Cardiac muscle cell (in vitro differentiated cells and primary cell): ENCODE data around the gene CSF3. TPM values are rescaled to one million over a fixed set of nuclear protein-coding genes. Genes with fewer than 3 reads are reported as not detected.

ENCODE experiments used
- DNase-seq, 2 donors: peaks; one replicate each; pipeline versions ENCODE4 v3.0.0 to v3.0.0-alpha.2; 2010 to 2017; ENCODE audit warnings: low read depth in 1 of 2, low spot score in 1 of 2
- H3K27ac ChIP-seq: fragments of 200-600 bp; sonication (generic); 2 replicates; pipeline ENCODE4 v1.5.1; 2016
- H3K27me3 ChIP-seq: fragments of 200-600 bp; sonication (generic); 2 replicates; pipeline ENCODE4 v1.6.0; 2016; ENCODE audit warnings: control low read depth
- H3K36me3 ChIP-seq: fragments of 200-600 bp; sonication (generic); 2 replicates; pipeline ENCODE4 v1.5.1; 2016; ENCODE audit warnings: control low read depth
- H3K4me1 ChIP-seq: fragments of 200-600 bp; sonication (generic); 2 replicates; pipeline ENCODE4 v1.8.1; 2017; ENCODE audit warnings: low read depth, mild to moderate bottlenecking, mixed run types
- H3K4me3 ChIP-seq: fragments of 200-600 bp; sonication (generic); 2 replicates; pipeline ENCODE4 v1.5.1; 2016; ENCODE audit warnings: mild to moderate bottlenecking
- H3K9me3 ChIP-seq: fragments of 200-600 bp; sonication (generic); 2 replicates; pipeline ENCODE4 v1.5.1; 2017; ENCODE audit warnings: low read depth, mild to moderate bottlenecking, control low read depth
- CTCF ChIP-seq: IDR thresholded peaks from 2 replicates; pipeline ENCODE4 v1.5.1; 2012; ENCODE audit warnings: low read depth, mild to moderate bottlenecking, low read length
- polyA plus RNA-seq: library from polyadenylated mRNA; unstranded; fragments of >200 nt; fragmentation: Nextera tagmentation; extraction: Ambion mirVana; gene quantifications from 2 replicates; pipeline ENCODE4 v1.2.1, GENCODE V29; 2016
- total RNA-seq: library from RNA; depleted of rRNA; stranded (reverse); fragments of >200 nt; gene quantifications from 2 replicates; pipeline ENCODE4 v1.2.3, GENCODE V29; 2016

CSF3 gene
- total and polyA plus RNA-seq, 2 experiments from 2014 or later, result not detected

- Histone ChIP-seq H3K4me1 (peaks cover 8% of the 10 kb centered on the region), H3K9me3 (no peaks in the 10 kb centered on the region), H3K27ac (no peak overlapping the region), H3K4me3 (no peak overlapping the region), H3K36me3 (no peaks in the 10 kb centered on the region), H3K27me3 (no peaks in the 10 kb centered on the region)
- DNase-seq, result peak in 1 of 2 donors; percentile 71
- TF ChIP-seq CTCF, result no peak
These were observed 36.1 kb upstream of the CSF3 start for GRCh38 chr17:39979016-39979670.

- Histone ChIP-seq H3K4me1 (peaks cover 8% of the 10 kb centered on the region), H3K36me3 (peaks cover 6% of the 10 kb centered on the region), H3K27ac (peak overlapping the region; percentile 94), H3K4me3 (peak overlapping the region; percentile 79), H3K27me3 (no peaks in the 10 kb centered on the region), H3K9me3 (no peaks in the 10 kb centered on the region)
- peak; percentile 44 to 48 for DNase-seq
- TF ChIP-seq CTCF, result peak; percentile 28
These were observed 35.3 kb upstream of the CSF3 start for GRCh38 chr17:39979893-39980350.

DNA sequence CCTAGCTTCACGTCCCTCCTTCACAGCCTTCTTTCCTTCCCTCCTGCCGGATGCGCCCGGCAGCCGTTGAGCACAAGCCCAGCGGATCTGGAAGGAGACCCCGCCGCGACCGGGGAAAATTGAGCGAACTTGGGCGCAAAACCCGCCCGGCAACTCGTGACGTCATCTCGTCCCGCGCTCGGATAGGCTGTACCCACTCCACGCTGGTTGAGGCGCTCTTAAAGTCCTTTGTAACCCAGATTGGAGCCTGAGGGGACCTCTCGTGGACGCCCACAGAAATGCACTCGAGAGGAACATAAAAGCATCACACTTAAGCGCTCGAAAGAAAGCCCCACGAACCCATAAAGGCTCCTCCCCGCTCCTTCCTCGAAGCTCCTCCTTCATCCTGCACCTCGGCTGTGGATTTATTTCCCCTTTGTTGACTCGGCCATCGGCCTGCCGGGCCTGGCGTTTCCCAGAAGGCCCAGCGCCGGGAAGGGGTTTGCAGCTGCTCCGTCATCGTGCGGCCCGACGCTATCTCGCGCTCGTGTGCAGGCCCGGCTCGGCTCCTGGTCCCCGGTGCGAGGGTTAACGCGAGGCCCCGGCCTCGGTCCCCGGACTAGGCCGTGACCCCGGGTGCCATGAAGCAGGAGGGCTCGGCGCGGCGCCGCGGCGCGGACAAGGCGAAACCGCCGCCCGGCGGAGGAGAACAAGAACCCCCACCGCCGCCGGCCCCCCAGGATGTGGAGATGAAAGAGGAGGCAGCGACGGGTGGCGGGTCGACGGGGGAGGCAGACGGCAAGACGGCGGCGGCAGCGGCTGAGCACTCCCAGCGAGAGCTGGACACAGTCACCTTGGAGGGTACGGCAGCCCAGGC is 34.7 kb upstream of the CSF3 start, which contains the start of gene PSMD3:
Gene PSMD3, plus strand, starts transcription at position 457 of the 856 bp plus-strand sequence. Its CDS starts 164 bp downstream, at position 621.
- peak; percentile 81 for TF ChIP-seq CTCF
- DNase-seq, result peak; percentile 99 to 100
- H3K4me1 ChIP-seq, result peaks cover 8% of the 10 kb centered on the region
- H3K9me3 ChIP-seq, result no peaks in the 10 kb centered on the region
- peaks cover 11% of the 10 kb centered on the region for H3K36me3 ChIP-seq
- H3K27ac ChIP-seq, result peak within 1 kb of the TSS; percentile 94
- H3K27me3 ChIP-seq, result no peaks in the 10 kb centered on the region
- peak within 1 kb of the TSS; percentile 79 for H3K4me3 ChIP-seq

- Histone ChIP-seq H3K27ac (peak overlapping the region; percentile 94), H3K27me3 (no peaks in the 10 kb centered on the region), H3K9me3 (no peaks in the 10 kb centered on the region), H3K4me3 (peak overlapping the region; percentile 79), H3K4me1 (peaks cover 8% of the 10 kb centered on the region), H3K36me3 (peaks cover 17% of the 10 kb centered on the region)
- TF ChIP-seq CTCF, result no peak
- no peak for DNase-seq
These were observed 34.0 kb upstream of the CSF3 start for GRCh38 chr17:39981207-39981741.

DNA sequence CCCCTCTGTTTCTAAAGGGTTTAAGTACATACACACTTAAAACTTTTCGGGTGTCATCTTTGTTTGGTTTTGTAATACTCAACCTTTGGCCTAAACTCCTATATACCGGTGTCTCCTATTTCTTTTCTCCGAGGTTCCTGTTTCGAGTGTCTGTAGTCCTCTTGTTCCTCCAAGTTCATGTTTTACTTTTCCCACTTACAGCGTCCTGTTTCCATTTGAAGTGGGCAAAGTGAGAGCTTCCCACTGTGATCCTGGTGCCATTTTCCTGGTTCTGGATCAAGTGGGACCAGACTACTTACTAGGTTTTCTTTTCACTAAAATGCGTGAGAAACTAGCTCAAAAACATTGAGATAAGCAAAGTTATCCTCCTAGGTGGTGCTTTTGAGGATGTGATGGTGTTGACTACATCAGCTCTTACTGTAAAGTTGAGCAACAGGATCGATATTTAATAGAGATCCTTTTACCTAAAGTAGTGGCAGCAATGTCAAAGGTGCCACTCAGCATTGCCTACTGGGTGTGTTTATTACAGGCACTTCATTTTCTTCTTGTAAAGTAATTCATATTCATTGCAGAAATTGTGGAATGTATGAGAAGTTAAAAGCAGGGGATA is 33.4 kb upstream of the CSF3 start:
- no peaks in the 10 kb centered on the region for H3K27me3 ChIP-seq
- peaks cover 8% of the 10 kb centered on the region for H3K4me1 ChIP-seq
- no peak for TF ChIP-seq CTCF
- H3K9me3 ChIP-seq, result no peaks in the 10 kb centered on the region
- H3K27ac ChIP-seq, result peak overlapping the region; percentile 94
- peaks cover 23% of the 10 kb centered on the region for H3K36me3 ChIP-seq
- peak overlapping the region; percentile 79 for H3K4me3 ChIP-seq
- DNase-seq, result no peak
